Measurements from ENCODE around the gene KCTD4.

Gene KCTD4

GRCh38 chr13:45168555-45168930, 32.3 kb downstream of the KCTD4 start:
- DNase-seq, result no peak

DNA sequence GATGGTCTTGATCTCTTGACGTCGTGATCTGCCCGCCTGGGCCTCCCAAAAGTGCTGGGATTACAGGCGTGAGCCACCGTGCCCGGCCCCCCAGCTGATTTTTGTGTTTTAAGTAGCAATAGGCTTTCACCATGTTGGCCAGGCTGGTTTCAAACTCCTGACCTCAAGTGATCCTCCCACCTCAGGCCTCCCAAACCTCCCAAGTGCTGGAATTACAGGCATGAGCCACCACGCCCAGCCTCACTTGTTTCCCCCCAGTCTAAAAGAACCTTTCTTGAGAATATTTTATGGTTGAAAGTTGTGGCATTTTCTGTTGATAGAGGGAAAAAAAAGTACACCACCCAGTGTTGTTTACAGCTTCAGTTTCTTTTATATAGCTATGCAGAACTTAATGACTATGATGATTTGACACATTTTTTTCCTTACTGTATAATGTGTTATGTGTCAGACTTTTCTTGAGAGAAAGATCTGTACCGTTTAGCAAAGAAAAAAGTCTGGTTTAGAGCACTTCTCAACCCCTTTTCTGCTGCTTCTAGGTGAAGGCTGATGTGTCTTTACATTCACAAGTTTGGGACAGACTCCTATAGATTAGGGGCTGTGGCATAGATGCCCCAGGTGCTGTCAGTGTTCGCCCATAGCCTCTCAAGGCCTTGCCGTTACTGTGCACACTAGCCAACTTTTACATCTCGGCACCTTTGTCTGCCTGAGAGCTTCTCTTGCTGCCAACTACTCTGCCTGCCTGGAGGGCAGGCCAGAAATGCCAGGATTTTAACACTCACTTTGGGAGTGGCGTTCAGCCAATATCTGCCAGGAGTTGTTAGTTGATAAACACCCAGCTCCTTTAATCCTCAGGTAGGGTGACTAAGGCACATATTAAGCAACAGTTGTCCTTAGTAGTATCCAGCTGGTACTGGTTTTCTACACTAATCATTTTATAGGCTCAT, 33.0 kb downstream of the KCTD4 start:
- no peak for DNase-seq

- no peak for DNase-seq
Observed at GRCh38 chr13:45166858-45167257, 34.0 kb downstream of the KCTD4 start.

- DNase-seq, result no peak
Observed at GRCh38 chr13:45162821-45163220, 38.0 kb downstream of the KCTD4 start.

DNA sequence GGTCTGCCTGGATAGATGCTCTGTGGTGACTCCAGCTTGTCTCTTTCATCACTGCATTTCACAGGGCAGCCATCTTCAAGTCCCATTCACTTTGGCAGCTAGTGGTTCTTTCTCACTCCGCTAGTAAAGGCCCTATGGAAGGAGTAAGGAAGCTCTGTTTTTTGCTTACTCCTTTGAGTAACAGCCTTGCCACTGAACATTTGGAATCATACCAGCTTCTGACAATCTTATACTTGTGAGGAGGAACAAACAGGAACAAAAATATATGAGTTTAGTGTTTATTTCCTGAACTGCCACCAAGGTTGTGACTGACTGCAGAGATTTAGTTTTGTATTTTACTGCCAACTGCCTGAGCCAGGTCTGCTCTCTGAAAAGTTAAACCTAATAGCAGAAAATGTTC, 38.7 kb downstream of the KCTD4 start:
- no peak for DNase-seq

DNA sequence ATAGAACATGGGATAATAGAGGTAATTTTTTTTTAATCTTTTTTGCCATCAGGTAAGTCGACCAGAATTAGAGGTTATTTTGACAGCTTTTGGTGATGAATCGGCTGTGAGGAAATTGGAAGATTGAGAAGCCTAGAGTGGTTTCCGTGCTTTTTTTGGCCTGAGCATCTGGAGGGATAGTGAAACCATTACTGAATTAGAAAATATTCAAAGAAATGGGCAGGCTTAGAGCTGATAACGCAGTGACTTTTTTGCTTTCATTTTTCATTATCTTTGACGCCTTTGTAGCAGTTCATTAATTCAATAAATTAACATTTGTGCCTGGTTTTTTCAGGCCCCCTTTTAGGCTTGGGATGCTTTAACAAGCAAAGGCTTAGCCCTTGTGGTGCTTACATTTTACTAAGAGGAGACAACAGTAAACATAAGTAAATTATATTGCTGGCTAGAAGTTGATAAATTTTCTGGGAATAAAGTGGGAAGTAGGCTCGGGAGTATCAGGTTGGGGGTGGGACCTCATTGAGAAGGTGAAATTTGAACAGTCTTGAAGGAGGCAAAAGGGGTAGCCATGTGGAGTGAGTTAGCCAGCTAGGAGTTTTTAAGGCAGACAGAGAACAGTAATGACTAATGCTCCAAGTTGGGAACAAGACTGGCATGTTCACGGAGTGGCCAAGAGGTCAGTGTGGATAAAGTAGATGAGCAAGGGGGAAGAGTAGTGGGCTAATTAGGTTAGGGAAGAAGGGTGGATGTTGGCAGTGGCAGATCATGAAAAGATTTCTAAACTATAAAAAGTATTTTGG, 44.1 kb downstream of the KCTD4 start:
- no peak for DNase-seq

DNA sequence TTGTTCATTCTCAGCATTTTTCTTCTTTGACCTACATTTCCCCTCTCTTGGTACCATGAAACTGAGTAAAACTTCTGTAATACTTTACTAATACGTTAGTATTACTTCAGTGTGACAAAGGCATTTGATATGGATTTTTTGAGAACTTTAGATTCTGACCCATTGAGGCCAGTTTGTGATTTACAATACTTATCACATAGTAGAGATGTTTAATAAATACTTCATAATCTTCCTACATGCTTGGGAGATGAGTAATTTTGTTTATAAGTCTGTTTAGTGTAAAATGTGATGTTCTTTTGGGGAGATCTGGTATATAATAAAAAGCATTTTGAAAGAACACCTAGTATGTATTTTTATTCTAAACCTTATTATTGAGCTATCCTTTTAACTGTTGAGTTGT, 50.9 kb downstream of the KCTD4 start:
- DNase-seq, result no peak

- no peak for DNase-seq
Observed at GRCh38 chr13:45143346-45143751, 57.5 kb downstream of the KCTD4 start.
